LNCaP clone FGC (cell line): ENCODE data around the gene PAPOLA.
"Not testable (repeated sequence)": the region's sequence is repeated elsewhere in the genome, so short reads cannot be mapped to it uniquely, and the experiment has no call there.

Experiments
- DNase-seq: peaks from one replicate; pipeline ENCODE4 v3.0.0-alpha.2; 2011; ENCODE audit warnings: low read depth
- H3K4me3 ChIP-seq: 2 replicates; pipeline ENCODE4 v1.5.1; 2011; ENCODE audit warnings: mild to moderate bottlenecking, low read depth, low read length, control low read depth
- CTCF ChIP-seq: IDR thresholded peaks from 2 replicates; pipeline ENCODE4 v1.5.1; 2012; ENCODE audit warnings: mild to moderate bottlenecking; ENCODE audit not compliant: control insufficient read depth, insufficient read depth; ENCODE audit errors: extremely low read depth

Gene PAPOLA

GRCh38 chr14:96501217-96501739 is 904 bp upstream of the PAPOLA start:
- H3K4me3 ChIP-seq = peak overlapping the region; percentile 95
- no peak for DNase-seq
- no peak for TF ChIP-seq CTCF

GRCh38 chr14:96502621-96503305 is 581 bp downstream of the PAPOLA start:
- DNase-seq = no peak
- TF ChIP-seq CTCF = no peak
- H3K4me3 ChIP-seq = peak overlapping the region; percentile 95

- DNase-seq = no peak
- TF ChIP-seq CTCF = no peak
- H3K4me3 ChIP-seq = peak overlapping the region; percentile 95
Measured at GRCh38 chr14:96503306-96503679, 1.1 kb downstream of the PAPOLA start.

- not testable (repeated sequence) for DNase-seq, H3K4me3 ChIP-seq
Measured at GRCh38 chr14:96504353-96504752, 2.2 kb downstream of the PAPOLA start.

- no peak for TF ChIP-seq CTCF
- DNase-seq = no peak
- no peak overlapping the region for H3K4me3 ChIP-seq
Measured at GRCh38 chr14:96507723-96508122, 5.5 kb downstream of the PAPOLA start.

- no peak for TF ChIP-seq CTCF
- no peak overlapping the region for H3K4me3 ChIP-seq
- DNase-seq = no peak
Measured at GRCh38 chr14:96508900-96509299, 6.7 kb downstream of the PAPOLA start.

- no peak for DNase-seq
- no peak overlapping the region for H3K4me3 ChIP-seq
- no peak for TF ChIP-seq CTCF
Measured at GRCh38 chr14:96509457-96510090, 7.4 kb downstream of the PAPOLA start.
